Natural killer cell treated with Interleukin-12 subunit alpha and Interleukin-12 subunit beta and Interleukin-15 and Interleukin-18, amount 100 ng/mL, for 72 hours (primary cell): ENCODE data around the gene PRDM11. TPM values are rescaled to one million over a fixed set of nuclear protein-coding genes. Genes with fewer than 3 reads are reported as not detected.

Experiments used
- ATAC-seq, 2 donors: fragments of 150-1000 bp; cut with Tn5 transposase in 1 of 2; sonication (Bioruptor Pico), chemical (Tn5 transposase) in 1 of 2; 2 replicates each; pipeline ENCODE4 v1.10.0; 2021
- DNase-seq: peaks from one replicate; pipeline ENCODE4 v3.0.0; 2022; ENCODE audit warnings: low spot score
- H3K27ac Mint-ChIP-seq, 2 donors: 1 replicate in 1 of 2; 2 replicates in 1 of 2; pipeline ENCODE4 v1.8.0; 2022; ENCODE audit warnings: mixed read lengths in 2 of 2, mild to moderate bottlenecking in 1 of 2, moderate library complexity in 1 of 2
- H3K27me3 Mint-ChIP-seq, 2 donors: 1 replicate in 1 of 2; 2 replicates in 1 of 2; pipeline ENCODE4 v1.8.0; 2022; ENCODE audit warnings: mixed read lengths in 2 of 2
- H3K36me3 Mint-ChIP-seq: one replicate; pipeline ENCODE4 v1.8.0; 2022; ENCODE audit warnings: mixed read lengths
- H3K4me1 Mint-ChIP-seq, 2 donors: 1 replicate in 1 of 2; 2 replicates in 1 of 2; pipeline ENCODE4 v1.8.0; 2022; ENCODE audit warnings: low read depth in 2 of 2, mixed read lengths in 2 of 2, mild to moderate bottlenecking in 1 of 2
- H3K4me3 Mint-ChIP-seq: one replicate; pipeline ENCODE4 v1.8.0; 2022; ENCODE audit warnings: mixed read lengths
- H3K9me3 Mint-ChIP-seq: 2 replicates; pipeline ENCODE4 v1.8.0; 2022; ENCODE audit warnings: mixed read lengths
- total RNA-seq, 2 donors: library from RNA; stranded (reverse); gene quantifications; one replicate each; pipeline ENCODE4 v1.2.3, GENCODE V29; 2022

PRDM11 gene
- total RNA-seq, 2 donors from 2014 or later: 3.5 to 6.6 TPM

GRCh38 chr11:45275828-45276227 lies 129.4 kb downstream of the PRDM11 start:
- Mint-ChIP-seq H3K27ac (no peak overlapping the region), H3K27me3 (peaks cover 43 to 69% of the 10 kb centered on the region in 2 donors), H3K36me3 (no peaks in the 10 kb centered on the region), H3K9me3 (no peaks in the 10 kb centered on the region), H3K4me3 (no peak overlapping the region), H3K4me1 (no peaks in the 10 kb centered on the region)
- no peak for DNase-seq
- ATAC-seq: no peak

GRCh38 chr11:45278714-45279113 lies 132.3 kb downstream of the PRDM11 start:
- DNase-seq (no peak), ATAC-seq (no peak)
- no peaks in the 10 kb centered on the region for H3K4me1 Mint-ChIP-seq
- peaks cover 42 to 50% of the 10 kb centered on the region in 2 donors for H3K27me3 Mint-ChIP-seq
- H3K4me3 Mint-ChIP-seq: no peak overlapping the region
- H3K9me3 Mint-ChIP-seq: no peaks in the 10 kb centered on the region
- H3K27ac Mint-ChIP-seq: no peak overlapping the region
- no peaks in the 10 kb centered on the region for H3K36me3 Mint-ChIP-seq

- DNase-seq: no peak
- H3K4me1 Mint-ChIP-seq: no peaks in the 10 kb centered on the region
- H3K36me3 Mint-ChIP-seq: no peaks in the 10 kb centered on the region
- H3K4me3 Mint-ChIP-seq: no peak overlapping the region
- H3K27ac Mint-ChIP-seq: no peak overlapping the region
- no peaks in the 10 kb centered on the region for H3K9me3 Mint-ChIP-seq
- no peak for ATAC-seq
- peaks cover 43 to 52% of the 10 kb centered on the region in 2 donors for H3K27me3 Mint-ChIP-seq
Measured at GRCh38 chr11:45279645-45280044, 133.2 kb downstream of the PRDM11 start.

- Mint-ChIP-seq H3K4me3 (no peak overlapping the region), H3K27ac (no peak overlapping the region), H3K36me3 (no peaks in the 10 kb centered on the region), H3K27me3 (peaks cover 37 to 44% of the 10 kb centered on the region in 2 donors), H3K9me3 (no peaks in the 10 kb centered on the region), H3K4me1 (no peaks in the 10 kb centered on the region)
- ATAC-seq (no peak), DNase-seq (no peak)
Measured at GRCh38 chr11:45280449-45280848, 134.0 kb downstream of the PRDM11 start.

- peaks cover 39 to 40% of the 10 kb centered on the region in 2 donors for H3K27me3 Mint-ChIP-seq
- DNase-seq (no peak), ATAC-seq (no peak)
- no peak overlapping the region for H3K4me3 Mint-ChIP-seq
- H3K9me3 Mint-ChIP-seq: no peaks in the 10 kb centered on the region
- no peaks in the 10 kb centered on the region for H3K4me1 Mint-ChIP-seq
- no peaks in the 10 kb centered on the region for H3K36me3 Mint-ChIP-seq
- H3K27ac Mint-ChIP-seq: no peak overlapping the region
Measured at GRCh38 chr11:45282081-45282480, 135.6 kb downstream of the PRDM11 start.

Other genes starting within 250 kb of the PRDM11 start
- 10 to 100 TPM in 1 of 2 donors, 1 to 10 TPM in 1; 3.2 to 12.2 TPM for gene TP53I11, start 195.8 kb upstream of the PRDM11 start, total RNA-seq
- not detected for gene SYT13, start 139.7 kb downstream of the PRDM11 start, total RNA-seq